Osteoblast (primary cell): ENCODE data around the gene H6PD. TPM values are rescaled to one million over a fixed set of nuclear protein-coding genes. Genes with fewer than 3 reads are reported as not detected.
A peak's percentile ranks its signal among the peaks of the same experiment; 100 is the strongest.

Source experiments
- DNase-seq: peaks from one replicate; pipeline ENCODE4 v3.0.0; 2011; ENCODE audit warnings: low spot score, mixed read lengths; ENCODE audit not compliant: insufficient read length; ENCODE audit errors: missing footprints
- H2AFZ ChIP-seq: 2 replicates; pipeline ENCODE4 v1.6.0; 2011; ENCODE audit warnings: mild to moderate bottlenecking, low read length
- H3K27ac ChIP-seq: 2 replicates; pipeline ENCODE4 v1.5.1; 2011; ENCODE audit warnings: mild to moderate bottlenecking, low read depth, low read length, moderate library complexity
- H3K27me3 ChIP-seq: 2 replicates; pipeline ENCODE4 v1.6.0; 2012; ENCODE audit warnings: mild to moderate bottlenecking, control low read depth, inconsistent platforms, low read length, moderate library complexity; ENCODE audit not compliant: insufficient read depth
- H3K36me3 ChIP-seq: 2 replicates; pipeline ENCODE4 v1.5.1; 2011; ENCODE audit warnings: mild to moderate bottlenecking, low read length, control low read depth, moderate library complexity; ENCODE audit not compliant: insufficient read depth
- H3K4me1 ChIP-seq: 2 replicates; pipeline ENCODE4 v1.5.1; 2011; ENCODE audit warnings: mild to moderate bottlenecking, low read length, control low read depth, moderate library complexity; ENCODE audit not compliant: insufficient read depth
- H3K4me2 ChIP-seq: 2 replicates; pipeline ENCODE4 v1.6.0; 2011; ENCODE audit warnings: mild to moderate bottlenecking, low read length; ENCODE audit not compliant: insufficient read depth
- H3K4me3 ChIP-seq: fragments of 200-600 bp; sonication (generic); 3 replicates; pipeline ENCODE4 v1.5.1; 2012; ENCODE audit warnings: mild to moderate bottlenecking, low read length, inconsistent platforms; ENCODE audit not compliant: insufficient read depth
- H3K79me2 ChIP-seq: 2 replicates; pipeline ENCODE4 v1.6.0; 2012; ENCODE audit warnings: mild to moderate bottlenecking, low read length, control low read depth, inconsistent platforms; ENCODE audit not compliant: insufficient read depth
- H3K9me3 ChIP-seq: 2 replicates; pipeline ENCODE4 v1.5.1; 2011; ENCODE audit warnings: low read depth, low read length, control low read depth
- H4K20me1 ChIP-seq: 2 replicates; pipeline ENCODE4 v1.6.0; 2012; ENCODE audit warnings: mild to moderate bottlenecking, low read length, control low read depth; ENCODE audit not compliant: insufficient read depth
- total RNA-seq: library from RNA; depleted of rRNA; stranded (reverse); fragments of >200 nt; gene quantifications from 2 replicates; pipeline ENCODE4 v1.2.3, GENCODE V29; 2012
- TF ChIP-seq, protein P1 (sequence below): IDR thresholded peaks from 2 replicates; pipeline ENCODE4 v1.5.1; 2011; ENCODE audit warnings: mild to moderate bottlenecking, low read depth, low read length, moderate library complexity; ENCODE audit errors: extremely low read depth

Gene H6PD
- total RNA-seq, 1 donor = 51.4 TPM

DNA sequence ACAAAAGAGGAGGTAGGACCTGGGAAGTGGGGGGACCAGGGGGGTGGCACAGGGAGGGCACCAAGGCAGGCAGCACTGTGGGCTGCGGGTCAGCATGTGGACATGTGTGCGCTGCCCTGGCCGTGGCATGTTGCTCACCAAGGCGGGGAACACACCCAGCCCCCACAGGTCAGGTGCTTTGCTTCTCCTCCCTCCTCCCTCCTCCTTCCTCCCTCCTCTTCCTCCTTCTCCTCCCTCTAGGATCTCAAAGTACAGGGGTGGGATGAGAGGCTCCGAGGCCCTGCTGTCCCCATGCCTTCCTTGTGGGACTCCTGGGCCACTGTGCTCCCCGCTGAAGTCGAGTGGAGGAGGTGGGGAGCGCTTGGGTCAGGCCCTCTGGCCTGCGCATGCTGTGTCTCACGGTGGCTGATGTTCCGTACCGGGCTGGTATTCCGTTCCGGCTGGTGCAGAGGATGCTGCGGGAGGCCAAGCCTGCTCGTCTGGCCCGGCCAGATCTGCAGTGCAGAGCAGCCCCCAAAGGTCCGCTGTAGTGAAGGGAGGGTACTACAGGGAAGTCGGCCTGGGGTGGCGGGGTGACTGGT lies 84.7 kb downstream of the H6PD start:
- Histone ChIP-seq H3K4me3 (no peak overlapping the region), H3K27ac (no peak overlapping the region), H3K79me2 (peaks cover 94% of the 10 kb centered on the region), H2AFZ (no peak overlapping the region), H3K9me3 (no peaks in the 10 kb centered on the region), H3K4me1 (peaks cover 35% of the 10 kb centered on the region), H3K36me3 (peaks cover 5% of the 10 kb centered on the region), H3K27me3 (no peaks in the 10 kb centered on the region), H4K20me1 (peaks cover 75% of the 10 kb centered on the region), H3K4me2 (no peak overlapping the region)
- DNase-seq = peak; percentile 57
- TF ChIP-seq, protein P1, sequence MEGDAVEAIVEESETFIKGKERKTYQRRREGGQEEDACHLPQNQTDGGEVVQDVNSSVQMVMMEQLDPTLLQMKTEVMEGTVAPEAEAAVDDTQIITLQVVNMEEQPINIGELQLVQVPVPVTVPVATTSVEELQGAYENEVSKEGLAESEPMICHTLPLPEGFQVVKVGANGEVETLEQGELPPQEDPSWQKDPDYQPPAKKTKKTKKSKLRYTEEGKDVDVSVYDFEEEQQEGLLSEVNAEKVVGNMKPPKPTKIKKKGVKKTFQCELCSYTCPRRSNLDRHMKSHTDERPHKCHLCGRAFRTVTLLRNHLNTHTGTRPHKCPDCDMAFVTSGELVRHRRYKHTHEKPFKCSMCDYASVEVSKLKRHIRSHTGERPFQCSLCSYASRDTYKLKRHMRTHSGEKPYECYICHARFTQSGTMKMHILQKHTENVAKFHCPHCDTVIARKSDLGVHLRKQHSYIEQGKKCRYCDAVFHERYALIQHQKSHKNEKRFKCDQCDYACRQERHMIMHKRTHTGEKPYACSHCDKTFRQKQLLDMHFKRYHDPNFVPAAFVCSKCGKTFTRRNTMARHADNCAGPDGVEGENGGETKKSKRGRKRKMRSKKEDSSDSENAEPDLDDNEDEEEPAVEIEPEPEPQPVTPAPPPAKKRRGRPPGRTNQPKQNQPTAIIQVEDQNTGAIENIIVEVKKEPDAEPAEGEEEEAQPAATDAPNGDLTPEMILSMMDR = no peak

GRCh38 chr1:9319789-9320519 lies 85.4 kb downstream of the H6PD start:
- H3K4me1 ChIP-seq = peaks cover 35% of the 10 kb centered on the region
- no peak overlapping the region for H2AFZ ChIP-seq
- TF ChIP-seq, protein P1 = no peak
- H3K4me2 ChIP-seq = no peak overlapping the region
- peaks cover 72% of the 10 kb centered on the region for H4K20me1 ChIP-seq
- H3K4me3 ChIP-seq = no peak overlapping the region
- H3K9me3 ChIP-seq = no peaks in the 10 kb centered on the region
- peak; percentile 66 for DNase-seq
- H3K27ac ChIP-seq = no peak overlapping the region
- H3K27me3 ChIP-seq = no peaks in the 10 kb centered on the region
- peaks cover 93% of the 10 kb centered on the region for H3K79me2 ChIP-seq
- peaks cover 4% of the 10 kb centered on the region for H3K36me3 ChIP-seq

Other genes with a start within 250 kb of the H6PD start
- gene SLC2A7, start 208.4 kb upstream of the H6PD start, total RNA-seq = not detected in 2 replicates
- 11.2 and 22.4 TPM in 2 replicates for gene SLC2A5, start 165.1 kb upstream of the H6PD start, total RNA-seq
- gene GPR157, start 105.7 kb upstream of the H6PD start, total RNA-seq = 3.2 and 5.4 TPM in 2 replicates
- gene SPSB1, start 58.1 kb downstream of the H6PD start, total RNA-seq = 14.7 and 23.2 TPM in 2 replicates